ENCODE data around the gene CCDC201.

- TF ChIP-seq CTCF (IDR thresholded peaks at IDR 0.05) (no peak), EP300 (IDR thresholded peaks at IDR 0.05) (no peak)
These were observed 16.6 kb upstream of the CCDC201 start for GRCh38 chr7:45889367-45890067.

Data from sigmoid colon (tissue), 4 donors.